ENCODE data around the gene PRDM16.

The PRDM16 gene

GRCh38 chr1:3079381-3080052 lies 10.5 kb downstream of the PRDM16 start:
- no peak overlapping the region for H2BK15ac ChIP-seq (ENCODE audit: low read depth, poor library complexity, severe bottlenecking)
- no peak overlapping the region for H3K27ac ChIP-seq (ENCODE audit: low read length, poor library complexity, severe bottlenecking)
- WGBS = 83% methylated on average over 18 of the region's 18 CpGs
- H2BK5ac ChIP-seq (ENCODE audit: low read depth, low read length, poor library complexity, severe bottlenecking) = no peak overlapping the region
- no peak overlapping the region for H3K18ac ChIP-seq (ENCODE audit: low read depth in 1 of 2, low read length in 2 of 2)
- no peak overlapping the region for H2AFZ ChIP-seq (ENCODE audit: low read depth, low read length)
- H3K23ac ChIP-seq (ENCODE audit: low read length in 2 of 2) = no peak overlapping the region
- H3K4ac ChIP-seq (ENCODE audit: low read depth in 1 of 2, low read length in 2 of 2) = no peak overlapping the region
- H3K9ac ChIP-seq (ENCODE audit: low read length) = no peak overlapping the region
- H3K27me3 ChIP-seq (ENCODE audit: control insufficient read depth in 1 of 2, insufficient read depth in 1 of 2, low read length in 2 of 2) = peaks cover 16 to 66% of the 10 kb centered on the region in 2 experiments
- no peak overlapping the region for H4K91ac ChIP-seq (ENCODE audit: low read length)
- H3K4me3 ChIP-seq (ENCODE audit: insufficient read depth in 1 of 2, low read depth in 1 of 2, low read length in 2 of 2) = no peak overlapping the region
- no peak overlapping the region for H3K4me2 ChIP-seq (ENCODE audit: low read length, poor library complexity, severe bottlenecking)
- no peaks in the 10 kb centered on the region for H3K4me1 ChIP-seq (ENCODE audit: control insufficient read depth, insufficient read depth, low read depth, low read length)
- H4K8ac ChIP-seq (ENCODE audit: low read length) = no peak overlapping the region
- H2BK12ac ChIP-seq (ENCODE audit: low read length in 2 of 2) = no peak overlapping the region
- H2BK120ac ChIP-seq (ENCODE audit: low read depth, low read length) = no peak overlapping the region
- no peak for DNase-seq
- no peaks in the 10 kb centered on the region for H3K36me3 ChIP-seq (ENCODE audit: control insufficient read depth in 1 of 2, insufficient read depth in 2 of 2, low read depth in 1 of 2, low read length in 2 of 2)
- no peaks in the 10 kb centered on the region for H3K79me1 ChIP-seq (replicated peaks; ENCODE audit: low read length, poor library complexity, severe bottlenecking)
- H3K14ac ChIP-seq (ENCODE audit: low read length in 2 of 2) = no peak overlapping the region
- no peaks in the 10 kb centered on the region for H3K9me3 ChIP-seq (ENCODE audit: control insufficient read depth, low read length)
- no peak overlapping the region for H2AK5ac ChIP-seq (ENCODE audit: low read length, severe bottlenecking)

DNA sequence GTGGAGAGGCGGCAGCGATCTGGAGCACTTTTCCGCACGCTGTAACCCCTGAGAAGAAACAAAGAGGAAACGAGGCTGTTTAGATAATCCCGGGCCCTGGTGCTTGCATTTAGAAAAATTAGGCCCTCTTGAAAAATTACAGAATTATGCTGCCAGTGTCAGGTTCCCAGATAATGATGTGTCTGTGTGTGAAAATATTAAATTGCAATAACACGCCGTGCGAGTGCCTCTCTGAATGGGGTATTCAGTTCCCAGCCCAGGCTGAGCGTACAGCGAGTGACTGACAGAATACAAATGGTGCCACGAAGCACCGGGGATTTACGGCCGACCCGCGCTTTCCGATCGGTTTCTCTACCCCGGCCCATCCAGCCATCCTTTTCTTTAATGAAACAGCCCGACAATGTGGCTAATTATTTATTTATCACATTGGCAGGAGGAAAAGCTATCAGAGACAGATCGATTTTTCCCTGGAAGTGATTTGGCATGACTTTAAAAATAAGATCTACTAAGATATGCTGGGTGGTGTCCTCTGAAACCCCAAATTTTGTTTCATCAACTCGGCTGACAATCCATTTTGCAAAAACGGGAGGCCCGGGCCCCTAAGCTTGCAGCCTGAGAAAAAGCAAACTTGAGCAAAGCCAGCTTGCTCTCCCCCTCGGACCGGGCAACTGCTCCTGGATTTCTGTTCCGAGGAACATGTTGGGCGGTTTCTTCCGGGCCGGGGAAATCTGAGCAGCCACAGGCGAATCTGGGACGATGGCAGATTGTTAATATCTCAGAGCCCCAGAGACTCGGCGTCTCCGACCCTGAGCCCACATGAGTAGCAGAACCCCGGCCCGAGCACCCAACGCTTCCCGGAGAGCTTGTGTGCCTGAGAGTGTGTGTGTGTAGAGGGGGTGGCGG lies 11.3 kb downstream of the PRDM16 start:
- Histone ChIP-seq H3K23ac (ENCODE audit: low read length in 2 of 2) (no peak overlapping the region), H3K4ac (ENCODE audit: low read depth in 1 of 2, low read length in 2 of 2) (no peak overlapping the region), H2BK15ac (ENCODE audit: low read depth, poor library complexity, severe bottlenecking) (no peak overlapping the region), H4K8ac (ENCODE audit: low read length) (no peak overlapping the region), H3K36me3 (ENCODE audit: control insufficient read depth in 1 of 2, insufficient read depth in 2 of 2, low read depth in 1 of 2, low read length in 2 of 2) (no peaks in the 10 kb centered on the region), H3K4me3 (ENCODE audit: insufficient read depth in 1 of 2, low read depth in 1 of 2, low read length in 2 of 2) (no peak overlapping the region), H3K18ac (ENCODE audit: low read depth in 1 of 2, low read length in 2 of 2) (no peak overlapping the region), H3K79me1 (replicated peaks; ENCODE audit: low read length, poor library complexity, severe bottlenecking) (no peaks in the 10 kb centered on the region), H3K27ac (ENCODE audit: low read length, poor library complexity, severe bottlenecking) (no peak overlapping the region), H3K9ac (ENCODE audit: low read length) (no peak overlapping the region), H3K4me2 (ENCODE audit: low read length, poor library complexity, severe bottlenecking) (no peak overlapping the region), H2BK12ac (ENCODE audit: low read length in 2 of 2) (no peak overlapping the region), H3K4me1 (ENCODE audit: control insufficient read depth, insufficient read depth, low read depth, low read length) (no peaks in the 10 kb centered on the region), H3K27me3 (ENCODE audit: control insufficient read depth in 1 of 2, insufficient read depth in 1 of 2, low read length in 2 of 2) (peaks cover 11 to 59% of the 10 kb centered on the region in 2 experiments), H2AK5ac (ENCODE audit: low read length, severe bottlenecking) (no peak overlapping the region), H2BK5ac (ENCODE audit: low read depth, low read length, poor library complexity, severe bottlenecking) (no peak overlapping the region), H2BK120ac (ENCODE audit: low read depth, low read length) (no peak overlapping the region), H4K91ac (ENCODE audit: low read length) (no peak overlapping the region), H3K14ac (ENCODE audit: low read length in 2 of 2) (no peak overlapping the region), H2AFZ (ENCODE audit: low read depth, low read length) (no peak overlapping the region), H3K9me3 (ENCODE audit: control insufficient read depth, low read length) (no peaks in the 10 kb centered on the region)
- 83% methylated on average over 35 of the region's 41 CpGs for WGBS
- no peak for DNase-seq

- no peak overlapping the region for H2BK12ac ChIP-seq (ENCODE audit: low read length in 2 of 2)
These were observed 12.2 kb downstream of the PRDM16 start for GRCh38 chr1:3081171-3081683.

DNA sequence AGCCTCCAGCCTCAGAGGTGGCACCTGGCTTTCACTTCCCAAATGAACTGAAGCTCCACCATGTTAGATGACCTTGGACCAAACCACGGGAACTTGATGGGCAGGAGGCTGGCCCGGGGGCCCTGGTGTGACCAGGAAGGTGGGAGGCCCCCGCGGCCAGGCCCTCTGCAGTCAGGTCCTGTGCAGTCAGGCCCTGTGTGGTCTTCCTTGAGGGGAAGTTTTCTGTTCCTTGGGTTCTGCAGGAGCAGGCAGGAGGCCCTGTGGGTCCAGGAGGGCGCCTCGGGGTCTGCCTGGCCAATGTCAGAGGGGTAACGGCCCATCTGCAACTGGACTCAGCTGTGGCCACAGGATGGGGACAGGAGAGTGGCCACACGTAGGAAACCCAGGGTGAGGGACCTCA lies 13.0 kb downstream of the PRDM16 start:
- Histone ChIP-seq H3K18ac (ENCODE audit: low read depth in 1 of 2, low read length in 2 of 2) (no peak overlapping the region), H3K4ac (ENCODE audit: low read depth in 1 of 2, low read length in 2 of 2) (no peak overlapping the region), H3K27ac (ENCODE audit: low read length, poor library complexity, severe bottlenecking) (no peak overlapping the region), H3K27me3 (ENCODE audit: control insufficient read depth in 1 of 2, insufficient read depth in 1 of 2, low read length in 2 of 2) (peaks cover 0 to 52% of the 10 kb centered on the region in 2 experiments), H2BK5ac (ENCODE audit: low read depth, low read length, poor library complexity, severe bottlenecking) (no peak overlapping the region), H3K23ac (ENCODE audit: low read length in 2 of 2) (no peak overlapping the region), H4K91ac (ENCODE audit: low read length) (no peak overlapping the region), H3K9me3 (ENCODE audit: control insufficient read depth, low read length) (no peaks in the 10 kb centered on the region), H2BK120ac (ENCODE audit: low read depth, low read length) (no peak overlapping the region), H3K79me1 (replicated peaks; ENCODE audit: low read length, poor library complexity, severe bottlenecking) (no peaks in the 10 kb centered on the region), H4K8ac (ENCODE audit: low read length) (no peak overlapping the region), H2BK12ac (ENCODE audit: low read length in 2 of 2) (no peak overlapping the region), H3K4me2 (ENCODE audit: low read length, poor library complexity, severe bottlenecking) (no peak overlapping the region), H3K4me1 (ENCODE audit: control insufficient read depth, insufficient read depth, low read depth, low read length) (no peaks in the 10 kb centered on the region), H2AFZ (ENCODE audit: low read depth, low read length) (no peak overlapping the region), H3K36me3 (ENCODE audit: control insufficient read depth in 1 of 2, insufficient read depth in 2 of 2, low read depth in 1 of 2, low read length in 2 of 2) (no peaks in the 10 kb centered on the region), H3K4me3 (ENCODE audit: insufficient read depth in 1 of 2, low read depth in 1 of 2, low read length in 2 of 2) (no peak overlapping the region), H3K9ac (ENCODE audit: low read length) (no peak overlapping the region), H2AK5ac (ENCODE audit: low read length, severe bottlenecking) (no peak overlapping the region), H3K14ac (ENCODE audit: low read length in 2 of 2) (no peak overlapping the region), H2BK15ac (ENCODE audit: low read depth, poor library complexity, severe bottlenecking) (no peak overlapping the region)
- 85% methylated on average over 8 of the region's 8 CpGs for WGBS
- no peak for DNase-seq

More at GRCh38 chr1:3081171-3081683, 12.2 kb downstream of the PRDM16 start:
- Histone ChIP-seq H2BK120ac (ENCODE audit: low read depth, low read length) (no peak overlapping the region), H2AK5ac (ENCODE audit: low read length, severe bottlenecking) (no peak overlapping the region), H3K9me3 (ENCODE audit: control insufficient read depth, low read length) (no peaks in the 10 kb centered on the region), H2AFZ (ENCODE audit: low read depth, low read length) (no peak overlapping the region), H3K4me2 (ENCODE audit: low read length, poor library complexity, severe bottlenecking) (no peak overlapping the region), H4K8ac (ENCODE audit: low read length) (no peak overlapping the region), H3K4me3 (ENCODE audit: insufficient read depth in 1 of 2, low read depth in 1 of 2, low read length in 2 of 2) (no peak overlapping the region), H3K9ac (ENCODE audit: low read length) (no peak overlapping the region), H3K79me1 (replicated peaks; ENCODE audit: low read length, poor library complexity, severe bottlenecking) (no peaks in the 10 kb centered on the region), H3K4me1 (ENCODE audit: control insufficient read depth, insufficient read depth, low read depth, low read length) (no peaks in the 10 kb centered on the region), H3K27ac (ENCODE audit: low read length, poor library complexity, severe bottlenecking) (no peak overlapping the region), H3K4ac (ENCODE audit: low read depth in 1 of 2, low read length in 2 of 2) (no peak overlapping the region), H3K36me3 (ENCODE audit: control insufficient read depth in 1 of 2, insufficient read depth in 2 of 2, low read depth in 1 of 2, low read length in 2 of 2) (no peaks in the 10 kb centered on the region), H4K91ac (ENCODE audit: low read length) (no peak overlapping the region), H3K23ac (ENCODE audit: low read length in 2 of 2) (no peak overlapping the region), H3K27me3 (ENCODE audit: control insufficient read depth in 1 of 2, insufficient read depth in 1 of 2, low read length in 2 of 2) (peaks cover 4 to 55% of the 10 kb centered on the region in 2 experiments), H2BK15ac (ENCODE audit: low read depth, poor library complexity, severe bottlenecking) (no peak overlapping the region), H3K18ac (ENCODE audit: low read depth in 1 of 2, low read length in 2 of 2) (no peak overlapping the region), H2BK5ac (ENCODE audit: low read depth, low read length, poor library complexity, severe bottlenecking) (no peak overlapping the region), H3K14ac (ENCODE audit: low read length in 2 of 2) (no peak overlapping the region)
- DNase-seq = no peak
- WGBS = 91% methylated on average over 23 of the region's 23 CpGs
